ENCODE results near the gene THSD4.
"Not testable (repeated sequence)": the region's sequence is repeated elsewhere in the genome, so short reads cannot be mapped to it uniquely, and the experiment has no call there.

GRCh38 chr15:71164606-71165005 lies 49.3 kb downstream of the THSD4 start:
- TF ChIP-seq POLR2A (IDR thresholded peaks at IDR 0.05; ENCODE audit: control extremely low read depth in 1 of 2, low read depth in 2 of 2, low read length in 2 of 2); CTCF (IDR thresholded peaks at IDR 0.05; ENCODE audit: control extremely low read depth in 1 of 3, insufficient read depth in 1 of 3, low read depth in 1 of 3, low read length in 3 of 3); EZH2 (IDR thresholded peaks at IDR 0.05; ENCODE audit: low read depth, low read length, severe bottlenecking): not testable (repeated sequence)

Data from H1 (cell line).